ENCODE results near the gene OR56A5.

Gene OR56A5

GRCh38 chr11:5941951-5942350 is 26.3 kb downstream of the OR56A5 start, which contains the start of gene OR56A3:
Gene OR56A3 (plus strand): TSS chr11:5942251. CDS start chr11:5947347, 5,096 bp downstream.
- H3K4me3 ChIP-seq = no peak within 1 kb of the TSS
- H3K36me3 ChIP-seq (ENCODE audit: insufficient read depth, low read length) = no peaks in the 10 kb centered on the region
- no peak for TF ChIP-seq POLR2AphosphoS5 (IDR thresholded peaks at IDR 0.05; ENCODE audit: borderline replicate concordance, low read depth, low read length)
- TF ChIP-seq FOXP2 (optimal IDR thresholded peaks at IDR 0.05; ENCODE audit: control extremely low read depth, extremely low read length, insufficient read depth) = no peak
- TF ChIP-seq EZH2 (IDR thresholded peaks at IDR 0.05) = no peak
- DNase-seq (ENCODE audit: low read depth, low spot score) = no peak
- no peaks in the 10 kb centered on the region for H3K9me3 ChIP-seq (ENCODE audit: low read depth, low read length)
- H3K9ac ChIP-seq (ENCODE audit: insufficient read length) = no peak within 1 kb of the TSS
- H3K27ac ChIP-seq = no peak within 1 kb of the TSS

- no peak for DNase-seq (ENCODE audit: low read depth, low spot score)
- Histone ChIP-seq H3K27ac (no peak overlapping the region), H3K36me3 (ENCODE audit: insufficient read depth, low read length) (no peaks in the 10 kb centered on the region), H3K4me3 (no peak overlapping the region), H3K9me3 (ENCODE audit: low read depth, low read length) (no peaks in the 10 kb centered on the region), H3K9ac (ENCODE audit: insufficient read length) (no peak overlapping the region)
- TF ChIP-seq POLR2AphosphoS5 (IDR thresholded peaks at IDR 0.05; ENCODE audit: borderline replicate concordance, low read depth, low read length) (no peak), FOXP2 (optimal IDR thresholded peaks at IDR 0.05; ENCODE audit: control extremely low read depth, extremely low read length, insufficient read depth) (no peak), EZH2 (IDR thresholded peaks at IDR 0.05) (no peak)
Observed at GRCh38 chr11:5940748-5941147, 27.5 kb downstream of the OR56A5 start.

GRCh38 chr11:5938603-5938965 is 29.7 kb downstream of the OR56A5 start:
- Histone ChIP-seq H3K36me3 (ENCODE audit: insufficient read depth, low read length) (no peaks in the 10 kb centered on the region), H3K27ac (no peak overlapping the region), H3K4me3 (no peak overlapping the region), H3K9me3 (ENCODE audit: low read depth, low read length) (no peaks in the 10 kb centered on the region), H3K9ac (ENCODE audit: insufficient read length) (no peak overlapping the region)
- TF ChIP-seq FOXP2 (optimal IDR thresholded peaks at IDR 0.05; ENCODE audit: control extremely low read depth, extremely low read length, insufficient read depth) = no peak
- TF ChIP-seq POLR2AphosphoS5 (IDR thresholded peaks at IDR 0.05; ENCODE audit: borderline replicate concordance, low read depth, low read length) = no peak
- TF ChIP-seq EZH2 (IDR thresholded peaks at IDR 0.05) = no peak
- DNase-seq (ENCODE audit: low read depth, low spot score) = no peak

DNA sequence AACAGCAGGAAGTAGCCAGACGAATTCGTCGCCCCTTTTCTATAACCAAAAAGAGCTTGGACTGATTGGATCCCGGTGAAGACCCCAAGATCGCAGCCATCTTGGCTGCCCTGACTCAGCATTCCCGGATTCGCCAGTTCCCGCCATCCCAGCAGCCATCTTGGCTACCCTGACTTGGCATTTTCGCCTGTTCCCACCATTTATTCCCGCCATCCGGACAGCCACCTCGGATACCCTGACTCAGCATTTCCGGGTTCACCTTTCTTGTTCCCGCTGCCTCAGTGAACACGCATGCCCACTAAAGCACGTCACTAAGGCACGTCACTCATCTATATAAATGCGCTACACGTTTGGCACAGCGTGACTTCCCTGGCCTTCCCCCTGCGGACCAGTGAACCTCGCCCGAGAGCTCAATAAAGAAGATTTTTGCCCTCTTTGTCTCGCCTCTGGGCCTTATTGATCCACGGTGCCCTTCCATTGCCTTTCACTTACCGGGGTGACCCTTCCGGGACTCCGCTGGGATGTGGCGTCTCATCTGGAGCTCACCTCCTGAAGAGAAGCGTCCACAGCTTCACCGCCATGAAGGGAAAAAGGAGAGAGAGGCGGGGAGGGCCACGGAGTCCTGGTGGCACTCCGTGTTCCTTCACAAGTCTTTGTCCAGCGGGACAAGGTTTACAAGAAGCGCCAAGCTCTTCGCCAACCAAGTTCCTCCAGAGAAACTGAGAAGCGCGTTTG is 30.3 kb downstream of the OR56A5 start:
- Histone ChIP-seq H3K9me3 (ENCODE audit: low read depth, low read length) (no peaks in the 10 kb centered on the region), H3K27ac (no peak overlapping the region), H3K36me3 (ENCODE audit: insufficient read depth, low read length) (no peaks in the 10 kb centered on the region), H3K4me3 (no peak overlapping the region), H3K9ac (ENCODE audit: insufficient read length) (no peak overlapping the region)
- TF ChIP-seq FOXP2 (optimal IDR thresholded peaks at IDR 0.05; ENCODE audit: control extremely low read depth, extremely low read length, insufficient read depth) (no peak), EZH2 (IDR thresholded peaks at IDR 0.05) (no peak), POLR2AphosphoS5 (IDR thresholded peaks at IDR 0.05; ENCODE audit: borderline replicate concordance, low read depth, low read length) (no peak)
- DNase-seq (ENCODE audit: low read depth, low spot score) = no peak

- H3K9me3 ChIP-seq (ENCODE audit: low read depth, low read length) = no peaks in the 10 kb centered on the region
Observed at GRCh38 chr11:5933116-5933515, 35.2 kb downstream of the OR56A5 start.

GRCh38 chr11:5932671-5933070 is 35.6 kb downstream of the OR56A5 start:
- no peaks in the 10 kb centered on the region for H3K9me3 ChIP-seq (ENCODE audit: low read depth, low read length)
- no peak overlapping the region for H3K9ac ChIP-seq (ENCODE audit: insufficient read length)
- no peak overlapping the region for H3K27ac ChIP-seq
- no peak for DNase-seq (ENCODE audit: low read depth, low spot score)
- no peak overlapping the region for H3K4me3 ChIP-seq
- no peaks in the 10 kb centered on the region for H3K36me3 ChIP-seq (ENCODE audit: insufficient read depth, low read length)
- TF ChIP-seq POLR2AphosphoS5 (IDR thresholded peaks at IDR 0.05; ENCODE audit: borderline replicate concordance, low read depth, low read length) (no peak), EZH2 (IDR thresholded peaks at IDR 0.05) (no peak), FOXP2 (optimal IDR thresholded peaks at IDR 0.05; ENCODE audit: control extremely low read depth, extremely low read length, insufficient read depth) (no peak)

More at GRCh38 chr11:5933116-5933515, 35.2 kb downstream of the OR56A5 start:
- no peak for DNase-seq (ENCODE audit: low read depth, low spot score)
- H3K36me3 ChIP-seq (ENCODE audit: insufficient read depth, low read length) = no peaks in the 10 kb centered on the region
- no peak overlapping the region for H3K4me3 ChIP-seq
- no peak overlapping the region for H3K9ac ChIP-seq (ENCODE audit: insufficient read length)
- H3K27ac ChIP-seq = no peak overlapping the region
- no peak for TF ChIP-seq POLR2AphosphoS5 (IDR thresholded peaks at IDR 0.05; ENCODE audit: borderline replicate concordance, low read depth, low read length)
- TF ChIP-seq FOXP2 (optimal IDR thresholded peaks at IDR 0.05; ENCODE audit: control extremely low read depth, extremely low read length, insufficient read depth) = no peak
- TF ChIP-seq EZH2 (IDR thresholded peaks at IDR 0.05) = no peak

DNA sequence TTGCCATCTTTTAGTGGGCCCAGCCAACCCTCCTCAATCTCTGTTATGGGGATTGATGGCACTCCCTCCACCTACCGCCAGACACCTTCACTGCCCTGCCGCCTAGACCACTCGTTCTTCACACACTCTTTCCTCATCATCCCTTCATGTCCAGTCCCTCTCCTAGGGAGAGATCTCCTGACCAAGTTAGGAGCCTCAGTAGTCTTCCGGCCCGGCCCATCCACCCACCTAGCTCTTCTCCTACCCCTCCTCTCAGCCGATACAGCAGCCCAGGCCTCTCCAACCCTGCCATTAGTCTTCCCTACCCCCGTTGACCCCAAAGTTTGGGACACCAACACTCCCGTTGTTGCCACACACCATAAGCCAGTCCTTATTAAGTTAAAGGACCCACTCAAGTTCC is 37.2 kb downstream of the OR56A5 start:
- no peak for DNase-seq (ENCODE audit: low read depth, low spot score)
- Histone ChIP-seq H3K27ac (no peak overlapping the region), H3K9ac (ENCODE audit: insufficient read length) (no peak overlapping the region), H3K9me3 (ENCODE audit: low read depth, low read length) (no peaks in the 10 kb centered on the region), H3K4me3 (no peak overlapping the region), H3K36me3 (ENCODE audit: insufficient read depth, low read length) (no peaks in the 10 kb centered on the region)
- TF ChIP-seq FOXP2 (optimal IDR thresholded peaks at IDR 0.05; ENCODE audit: control extremely low read depth, extremely low read length, insufficient read depth) (no peak), POLR2AphosphoS5 (IDR thresholded peaks at IDR 0.05; ENCODE audit: borderline replicate concordance, low read depth, low read length) (no peak), EZH2 (IDR thresholded peaks at IDR 0.05) (no peak)

GRCh38 chr11:5930614-5931013 is 37.7 kb downstream of the OR56A5 start:
- Histone ChIP-seq H3K9ac (ENCODE audit: insufficient read length) (no peak overlapping the region), H3K36me3 (ENCODE audit: insufficient read depth, low read length) (no peaks in the 10 kb centered on the region), H3K4me3 (no peak overlapping the region), H3K27ac (no peak overlapping the region), H3K9me3 (ENCODE audit: low read depth, low read length) (no peaks in the 10 kb centered on the region)
- TF ChIP-seq EZH2 (IDR thresholded peaks at IDR 0.05) (no peak), POLR2AphosphoS5 (IDR thresholded peaks at IDR 0.05; ENCODE audit: borderline replicate concordance, low read depth, low read length) (no peak), FOXP2 (optimal IDR thresholded peaks at IDR 0.05; ENCODE audit: control extremely low read depth, extremely low read length, insufficient read depth) (no peak)
- DNase-seq (ENCODE audit: low read depth, low spot score) = no peak
